K562 (cell line): ENCODE measurements around the gene SOX18. TPM values are rescaled to one million over a fixed set of nuclear protein-coding genes. Genes with fewer than 3 reads are reported as not detected.

Source experiments
- CCNT2 ChIP-seq: IDR thresholded peaks from 2 replicates; pipeline ENCODE4 v1.6.1; 2011; ENCODE audit warnings: borderline replicate concordance, low read depth, mild to moderate bottlenecking, moderate library complexity, mixed read lengths, low read length; ENCODE audit not compliant: insufficient read length; ENCODE audit errors: extremely low read depth
- HMGN3 ChIP-seq: IDR thresholded peaks from 2 replicates; pipeline ENCODE4 v1.6.1; 2011; ENCODE audit warnings: borderline replicate concordance, low read depth, mild to moderate bottlenecking, mixed read lengths, low read length; ENCODE audit not compliant: insufficient read length; ENCODE audit errors: extremely low read depth
- LARP7 ChIP-seq: fragments of 450-650 bp; IDR thresholded peaks from 2 replicates; pipeline ENCODE4 v1.6.1; 2016
- MECOM ChIP-seq: fragments of 250-450 bp; sonication (Bioruptor Pico); IDR thresholded peaks from 2 replicates; pipeline ENCODE4 v1.8.0; 2022; ENCODE audit warnings: inconsistent platforms
- MXI1 ChIP-seq: IDR thresholded peaks from 2 replicates; pipeline ENCODE4 v1.6.1; 2011; ENCODE audit warnings: low read depth, mild to moderate bottlenecking, improper control_type of control experiment, low read length
- NCOA6 ChIP-seq: fragments of 450-650 bp; IDR thresholded peaks from 2 replicates; pipeline ENCODE4 v1.6.1; 2017; ENCODE audit warnings: mild to moderate bottlenecking
- POLR2A ChIP-seq: fragments of 450-650 bp; conservative IDR thresholded peaks from 2 replicates; pipeline ENCODE4 v1.6.1; 2016
- RB1 ChIP-seq: fragments of 450-650 bp; IDR thresholded peaks from 2 replicates; pipeline ENCODE4 v1.6.1; 2017; ENCODE audit warnings: low read depth, mild to moderate bottlenecking
- RBBP5 ChIP-seq: fragments of 200-600 bp; sonication (generic); IDR thresholded peaks from 2 replicates; pipeline ENCODE4 v1.6.1; 2012; ENCODE audit warnings: borderline replicate concordance, mild to moderate bottlenecking, low read length, control low read depth, inconsistent platforms; ENCODE audit not compliant: insufficient read depth, poor library complexity, severe bottlenecking
- RBM14 ChIP-seq: fragments of 200-400 bp; formaldehyde crosslinking; IDR thresholded peaks from 2 replicates; pipeline ENCODE4 v1.6.1; 2018; ENCODE audit warnings: low read depth, mild to moderate bottlenecking, low read length, moderate library complexity, borderline replicate concordance; ENCODE audit not compliant: insufficient read depth
- RBM39 ChIP-seq: fragments of 200-400 bp; formaldehyde crosslinking; optimal IDR thresholded peaks from 2 replicates; pipeline ENCODE3; 2018; ENCODE audit warnings: low read depth, low read length
- SREBF1 ChIP-seq: fragments of 150-350 bp; IDR thresholded peaks from 2 replicates; pipeline ENCODE4 v1.6.1; 2014; ENCODE audit warnings: antibody characterized with exemption, low read depth, low read length, borderline replicate concordance
- TAF15 ChIP-seq: fragments of 200-400 bp; formaldehyde crosslinking; IDR thresholded peaks from 2 replicates; pipeline ENCODE4 v1.6.1; 2017; ENCODE audit warnings: mild to moderate bottlenecking, low read depth, low read length, moderate library complexity
- ZBTB7A ChIP-seq: IDR thresholded peaks from 2 replicates; pipeline ENCODE4 v1.6.1; 2011; ENCODE audit warnings: low read depth, mild to moderate bottlenecking, low read length, moderate library complexity, borderline replicate concordance; ENCODE audit not compliant: control insufficient read depth
- ZBTB8A ChIP-seq: fragments of 450-650 bp; IDR thresholded peaks from 2 replicates; pipeline ENCODE4 v1.6.1; 2018; ENCODE audit warnings: mild to moderate bottlenecking, moderate library complexity; ENCODE audit not compliant: partially characterized antibody
- ZFP30 ChIP-seq: fragments of 250-450 bp; sonication (Bioruptor Pico); IDR thresholded peaks from 2 replicates; pipeline ENCODE4 v1.8.0; 2022; ENCODE audit warnings: moderate library complexity, mild to moderate bottlenecking, inconsistent platforms, borderline replicate concordance
- ZNF717 ChIP-seq: fragments of 250-450 bp; sonication (Bioruptor Pico); IDR thresholded peaks from 2 replicates; pipeline ENCODE4 v1.5.0; 2021
- ZNF780A ChIP-seq: fragments of 250-450 bp; sonication (Bioruptor Pico); IDR thresholded peaks from 2 replicates; pipeline ENCODE4 v1.5.0; 2021; ENCODE audit warnings: mild to moderate bottlenecking
- polyA plus RNA-seq, 8 experiments: library from polyadenylated mRNA; depleted of rRNA in 4 of 8; stranded (reverse) in 5 of 8; unstranded in 3 of 8; fragments of >200 nt; fragmentation: Nextera tagmentation in 2 of 8; fragmentation: Illumina TruSeq in 1 of 8; extraction: Ambion mirVana in 2 of 8; extraction: Trizol in 1 of 8; gene quantifications; 2 replicates each; pipeline versions ENCODE4 v1.2.1 to v1.2.3, GENCODE V29; 2011 to 2014; ENCODE audit warnings: inconsistent platforms in 1 of 8, missing spikeins in 1 of 8
- total RNA-seq, 7 experiments: library from RNA; depleted of rRNA in 6 of 7; stranded (reverse); fragments of >200 nt in 6 of 7; fragmentation: Illumina TruSeq in 2 of 7; extraction: Trizol in 2 of 7; gene quantifications; 2 replicates each; pipeline versions ENCODE4 v1.2.1 to v1.2.3, GENCODE V29; 2011 to 2021; ENCODE audit warnings: low replicate concordance in 1 of 7
- TF ChIP-seq, protein P1 (sequence below): fragments of 450-650 bp; conservative IDR thresholded peaks from 2 replicates; pipeline ENCODE4 v1.6.1; 2016; ENCODE audit warnings: missing genetic modification characterization, low read depth, mild to moderate bottlenecking, control low read depth, missing compliant biosample characterization
- TF ChIP-seq, protein P2 (sequence below), 3 experiments: IDR thresholded peaks in 2 of 3; conservative IDR thresholded peaks in 1 of 3; 2 replicates each; pipeline ENCODE4 v1.5.1; 2011 to 2012; ENCODE audit warnings: low read length in 3 of 3, mild to moderate bottlenecking in 3 of 3, control low read depth in 2 of 3, improper control_type of control experiment in 1 of 3, inconsistent platforms in 1 of 3, low read depth in 1 of 3, mixed read lengths in 1 of 3, moderate library complexity in 1 of 3; ENCODE audit not compliant: insufficient read depth in 2 of 3
- TF ChIP-seq, protein P3 (sequence below): fragments of 450-650 bp; IDR thresholded peaks from 2 replicates; pipeline ENCODE4 v1.6.1; 2017; ENCODE audit warnings: antibody characterized with exemption

Gene SOX18
- total and polyA plus RNA-seq, 9 of the 15 experiments (the other 6 are each of a cell fraction or from before 2014, with no cell fraction given): 0.15 to 19.8 (median 0.33) TPM

DNA sequence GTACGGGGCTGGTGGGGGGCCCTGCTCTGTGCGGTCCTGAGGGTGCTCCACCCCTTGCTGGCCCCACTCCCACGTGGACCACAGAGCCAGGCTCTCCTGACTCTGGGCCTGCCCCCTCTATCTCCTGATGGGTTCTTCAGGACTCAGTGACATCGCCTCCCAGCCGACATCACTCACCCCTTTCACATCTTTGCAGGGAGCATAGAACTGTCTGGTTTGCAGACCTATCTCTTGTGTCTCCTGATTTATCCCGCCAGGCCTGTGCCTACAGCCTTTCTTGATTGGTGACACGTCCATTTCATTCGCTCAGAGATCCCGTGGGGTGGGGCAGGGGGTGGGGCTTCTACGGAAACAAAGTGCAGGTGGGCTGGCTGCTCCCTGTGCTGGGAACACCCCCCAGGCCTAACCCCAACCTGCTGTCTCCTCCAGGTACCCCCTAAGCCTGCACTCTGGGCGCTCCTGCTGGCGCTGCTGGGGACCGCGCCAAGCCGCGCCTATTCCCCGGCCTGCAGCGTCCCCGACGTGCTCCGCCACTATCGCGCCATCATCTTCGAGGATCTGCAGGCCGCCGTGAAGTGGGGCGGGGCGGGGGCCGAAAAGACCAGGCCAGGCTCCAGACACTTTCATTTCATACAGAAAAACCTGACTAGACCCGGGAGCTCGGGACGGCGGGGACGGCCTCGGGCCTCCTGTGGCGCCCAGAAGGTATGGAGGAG, 11.8 kb downstream of the SOX18 start (continued):
- TF ChIP-seq, protein P1, sequence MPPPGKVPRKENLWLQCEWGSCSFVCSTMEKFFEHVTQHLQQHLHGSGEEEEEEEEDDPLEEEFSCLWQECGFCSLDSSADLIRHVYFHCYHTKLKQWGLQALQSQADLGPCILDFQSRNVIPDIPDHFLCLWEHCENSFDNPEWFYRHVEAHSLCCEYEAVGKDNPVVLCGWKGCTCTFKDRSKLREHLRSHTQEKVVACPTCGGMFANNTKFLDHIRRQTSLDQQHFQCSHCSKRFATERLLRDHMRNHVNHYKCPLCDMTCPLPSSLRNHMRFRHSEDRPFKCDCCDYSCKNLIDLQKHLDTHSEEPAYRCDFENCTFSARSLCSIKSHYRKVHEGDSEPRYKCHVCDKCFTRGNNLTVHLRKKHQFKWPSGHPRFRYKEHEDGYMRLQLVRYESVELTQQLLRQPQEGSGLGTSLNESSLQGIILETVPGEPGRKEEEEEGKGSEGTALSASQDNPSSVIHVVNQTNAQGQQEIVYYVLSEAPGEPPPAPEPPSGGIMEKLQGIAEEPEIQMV (tag): no peak
- TF ChIP-seq TAF15 (no peak), LARP7 (no peak), ZBTB8A (no peak), POLR2A (no peak), RBM14 (0 out of 2 replicates have a peak, but pooled peaks have one; percentile 8), RBBP5 (peak; percentile 1), ZFP30 (CRISPR knock-in tag) (no peak), NCOA6 (peak; percentile 51; the same call in 1 of the 2 replicates), MXI1 (no peak), SREBF1 (no peak), HMGN3 (peak; percentile 25), MECOM (CRISPR knock-in tag) (no peak), ZNF780A (CRISPR knock-in tag) (no peak), CCNT2 (peak; percentile 2), RB1 (no peak), ZBTB7A (peak; percentile 15; the same call in 1 of the 2 replicates), RBM39 (no peak), ZNF717 (CRISPR knock-in tag) (no peak)
- TF ChIP-seq, protein P2, sequence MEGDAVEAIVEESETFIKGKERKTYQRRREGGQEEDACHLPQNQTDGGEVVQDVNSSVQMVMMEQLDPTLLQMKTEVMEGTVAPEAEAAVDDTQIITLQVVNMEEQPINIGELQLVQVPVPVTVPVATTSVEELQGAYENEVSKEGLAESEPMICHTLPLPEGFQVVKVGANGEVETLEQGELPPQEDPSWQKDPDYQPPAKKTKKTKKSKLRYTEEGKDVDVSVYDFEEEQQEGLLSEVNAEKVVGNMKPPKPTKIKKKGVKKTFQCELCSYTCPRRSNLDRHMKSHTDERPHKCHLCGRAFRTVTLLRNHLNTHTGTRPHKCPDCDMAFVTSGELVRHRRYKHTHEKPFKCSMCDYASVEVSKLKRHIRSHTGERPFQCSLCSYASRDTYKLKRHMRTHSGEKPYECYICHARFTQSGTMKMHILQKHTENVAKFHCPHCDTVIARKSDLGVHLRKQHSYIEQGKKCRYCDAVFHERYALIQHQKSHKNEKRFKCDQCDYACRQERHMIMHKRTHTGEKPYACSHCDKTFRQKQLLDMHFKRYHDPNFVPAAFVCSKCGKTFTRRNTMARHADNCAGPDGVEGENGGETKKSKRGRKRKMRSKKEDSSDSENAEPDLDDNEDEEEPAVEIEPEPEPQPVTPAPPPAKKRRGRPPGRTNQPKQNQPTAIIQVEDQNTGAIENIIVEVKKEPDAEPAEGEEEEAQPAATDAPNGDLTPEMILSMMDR (IDR thresholded peaks at IDR 0.05 in 2 of 3, conservative IDR thresholded peaks at IDR 0.05 in 1 of 3; ENCODE audit: insufficient read depth in 2 of 3, low read depth in 1 of 3, low read length in 3 of 3): 0 out of 6 replicates have a peak, but pooled peaks of 1 of the 3 experiments have one; percentile 3
- TF ChIP-seq, protein P3, sequence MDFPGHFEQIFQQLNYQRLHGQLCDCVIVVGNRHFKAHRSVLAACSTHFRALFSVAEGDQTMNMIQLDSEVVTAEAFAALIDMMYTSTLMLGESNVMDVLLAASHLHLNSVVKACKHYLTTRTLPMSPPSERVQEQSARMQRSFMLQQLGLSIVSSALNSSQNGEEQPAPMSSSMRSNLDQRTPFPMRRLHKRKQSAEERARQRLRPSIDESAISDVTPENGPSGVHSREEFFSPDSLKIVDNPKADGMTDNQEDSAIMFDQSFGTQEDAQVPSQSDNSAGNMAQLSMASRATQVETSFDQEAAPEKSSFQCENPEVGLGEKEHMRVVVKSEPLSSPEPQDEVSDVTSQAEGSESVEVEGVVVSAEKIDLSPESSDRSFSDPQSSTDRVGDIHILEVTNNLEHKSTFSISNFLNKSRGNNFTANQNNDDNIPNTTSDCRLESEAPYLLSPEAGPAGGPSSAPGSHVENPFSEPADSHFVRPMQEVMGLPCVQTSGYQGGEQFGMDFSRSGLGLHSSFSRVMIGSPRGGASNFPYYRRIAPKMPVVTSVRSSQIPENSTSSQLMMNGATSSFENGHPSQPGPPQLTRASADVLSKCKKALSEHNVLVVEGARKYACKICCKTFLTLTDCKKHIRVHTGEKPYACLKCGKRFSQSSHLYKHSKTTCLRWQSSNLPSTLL: no peak
